Fibroblast of lung (primary cell): ENCODE results near the gene KREMEN2. TPM values are rescaled to one million over a fixed set of nuclear protein-coding genes. Genes with fewer than 3 reads are reported as not detected.

Experiments used
- DNase-seq, 2 donors: peaks; one replicate each; pipeline versions ENCODE4 v3.0.0 to v3.0.0-alpha.2; 2010; ENCODE audit warnings: low read depth in 2 of 2
- H2AFZ ChIP-seq: 2 replicates; pipeline ENCODE4 v1.5.1; 2012; ENCODE audit warnings: low read length, control low read depth, inconsistent platforms
- H3K27ac ChIP-seq: 2 replicates; pipeline ENCODE4 v1.5.1; 2011; ENCODE audit warnings: low read length, control low read depth; ENCODE audit not compliant: insufficient read depth
- H3K27me3 ChIP-seq: 2 replicates; pipeline ENCODE4 v1.5.1; 2011; ENCODE audit warnings: mild to moderate bottlenecking, low read length; ENCODE audit not compliant: control insufficient read depth, insufficient read depth
- H3K36me3 ChIP-seq: 2 replicates; pipeline ENCODE4 v1.5.1; 2011; ENCODE audit warnings: low read length; ENCODE audit not compliant: control insufficient read depth, insufficient read depth
- H3K4me1 ChIP-seq: 2 replicates; pipeline ENCODE4 v1.5.1; 2011; ENCODE audit warnings: low read length; ENCODE audit not compliant: control insufficient read depth, insufficient read depth; ENCODE audit errors: extremely low read depth
- H3K4me2 ChIP-seq: 2 replicates; pipeline ENCODE4 v1.5.1; 2011; ENCODE audit warnings: low read length, control low read depth; ENCODE audit not compliant: insufficient read depth; ENCODE audit errors: extremely low read depth
- H3K4me3 ChIP-seq, 4 experiments: fragments of 200-600 bp in 1 of 4; sonication (generic) in 1 of 4; replicated peaks in 1 of 4; 2 replicates each; pipeline ENCODE4 v1.5.1; 2011 to 2016; ENCODE audit warnings: low read length in 4 of 4, low read depth in 3 of 4, mild to moderate bottlenecking in 3 of 4, control low read depth in 2 of 4, inconsistent platforms in 1 of 4, mixed read lengths in 1 of 4; ENCODE audit not compliant: insufficient read depth in 1 of 4; ENCODE audit errors: control extremely low read depth in 1 of 4
- H3K79me2 ChIP-seq: 2 replicates; pipeline ENCODE4 v1.5.1; 2012; ENCODE audit warnings: mild to moderate bottlenecking, low read length, inconsistent platforms; ENCODE audit not compliant: control insufficient read depth, insufficient read depth
- H3K9ac ChIP-seq: 2 replicates; pipeline ENCODE4 v1.5.1; 2011; ENCODE audit warnings: mild to moderate bottlenecking, low read length, control low read depth; ENCODE audit not compliant: insufficient read depth
- H3K9me3 ChIP-seq: 2 replicates; pipeline ENCODE4 v1.5.1; 2012; ENCODE audit warnings: low read depth, low read length; ENCODE audit not compliant: control insufficient read depth, insufficient read depth
- H4K20me1 ChIP-seq: 2 replicates; pipeline ENCODE4 v1.5.1; 2011; ENCODE audit warnings: low read length; ENCODE audit not compliant: control insufficient read depth, insufficient read depth; ENCODE audit errors: extremely low read depth
- CTCF ChIP-seq, 2 donors: IDR thresholded peaks in 1 of 2; conservative IDR thresholded peaks in 1 of 2; 1 replicate in 1 of 2; 2 replicates in 1 of 2; pipeline ENCODE4 v1.5.1; 2011 to 2012; ENCODE audit warnings: low read length in 2 of 2, control low read depth in 1 of 2, inconsistent platforms in 1 of 2, low read depth in 1 of 2, mild to moderate bottlenecking in 1 of 2
- EZH2 ChIP-seq: IDR thresholded peaks from 2 replicates; pipeline ENCODE4 v1.5.1; 2012; ENCODE audit warnings: low read length, control low read depth, mild to moderate bottlenecking; ENCODE audit errors: missing control alignments
- polyA plus RNA-seq, 2 donors: library from polyadenylated mRNA; depleted of rRNA in 1 of 2; stranded (reverse) in 1 of 2; unstranded in 1 of 2; fragments of >200 nt; gene quantifications; 2 replicates each; pipeline ENCODE4 v1.2.1, GENCODE V29; 2011 to 2012; ENCODE audit warnings: missing spikeins in 1 of 2
- total RNA-seq: library from RNA; depleted of rRNA; stranded (reverse); fragments of >200 nt; gene quantifications from 2 replicates; pipeline ENCODE4 v1.2.1, GENCODE V29; 2014

Gene KREMEN2
- total and polyA plus RNA-seq, 2 donors (not counting 1 experiment from before 2014, with no cell fraction given), result not detected

- H4K20me1 ChIP-seq, result no peaks in the 10 kb centered on the region
- peak overlapping the region in 2 of 4 experiments; percentile 30 to 33 for H3K4me3 ChIP-seq
- no peaks in the 10 kb centered on the region for H3K27me3 ChIP-seq
- no peak overlapping the region for H3K9ac ChIP-seq
- no peaks in the 10 kb centered on the region for H3K36me3 ChIP-seq
- no peaks in the 10 kb centered on the region for H3K9me3 ChIP-seq
- TF ChIP-seq EZH2 (no peak), CTCF (conservative IDR thresholded peaks at IDR 0.05 in 1 of 2, IDR thresholded peaks at IDR 0.05 in 1 of 2; ENCODE audit: low read depth in 1 of 2, low read length in 2 of 2) (peak; percentile 38 to 87)
- H3K79me2 ChIP-seq, result peaks cover 5% of the 10 kb centered on the region
- H3K4me2 ChIP-seq, result no peak overlapping the region
- peaks cover 8% of the 10 kb centered on the region for H3K4me1 ChIP-seq
- no peak overlapping the region for H3K27ac ChIP-seq
- H2AFZ ChIP-seq, result no peak overlapping the region
- DNase-seq, result peak; percentile 61 to 70
These were observed 19.6 kb downstream of the KREMEN2 start for GRCh38 chr16:2983706-2984136.

GRCh38 chr16:2985462-2985861, 21.4 kb downstream of the KREMEN2 start:
- TF ChIP-seq CTCF (conservative IDR thresholded peaks at IDR 0.05 in 1 of 2, IDR thresholded peaks at IDR 0.05 in 1 of 2; ENCODE audit: low read depth in 1 of 2, low read length in 2 of 2), result no peak
- TF ChIP-seq EZH2, result no peak
- Histone ChIP-seq H3K4me3 (no peak overlapping the region), H3K27ac (no peak overlapping the region), H3K27me3 (no peaks in the 10 kb centered on the region), H3K4me1 (peaks cover 4% of the 10 kb centered on the region), H3K36me3 (no peaks in the 10 kb centered on the region), H3K9me3 (no peaks in the 10 kb centered on the region), H3K9ac (no peak overlapping the region), H4K20me1 (no peaks in the 10 kb centered on the region), H3K4me2 (no peak overlapping the region), H3K79me2 (no peaks in the 10 kb centered on the region), H2AFZ (no peak overlapping the region)
- peak in 1 of 2 donors; percentile 15 for DNase-seq

- Histone ChIP-seq H3K9me3 (no peaks in the 10 kb centered on the region), H2AFZ (no peak overlapping the region), H3K27ac (no peak overlapping the region), H3K9ac (no peak overlapping the region), H3K36me3 (no peaks in the 10 kb centered on the region), H3K79me2 (no peaks in the 10 kb centered on the region), H3K4me3 (no peak overlapping the region), H3K4me2 (no peak overlapping the region), H3K4me1 (peaks cover under 1% of the 10 kb centered on the region), H4K20me1 (no peaks in the 10 kb centered on the region), H3K27me3 (no peaks in the 10 kb centered on the region)
- no peak for DNase-seq
- TF ChIP-seq CTCF (conservative IDR thresholded peaks at IDR 0.05 in 1 of 2, IDR thresholded peaks at IDR 0.05 in 1 of 2; ENCODE audit: low read depth in 1 of 2, low read length in 2 of 2), result no peak
- no peak for TF ChIP-seq EZH2
These were observed 21.8 kb downstream of the KREMEN2 start for GRCh38 chr16:2985893-2986355.
